NB4 (cell line): ENCODE results near the gene ZNF771.
"Not testable (repeated sequence)": the region's sequence is repeated elsewhere in the genome, so short reads cannot be mapped to it uniquely, and the experiment has no call there.

Source experiments
- DNase-seq: peaks from one replicate; pipeline ENCODE4 v3.0.0; 2010; ENCODE audit warnings: low read depth
- H3K4me3 ChIP-seq: one replicate; pipeline ENCODE4 v1.5.1; 2011; ENCODE audit warnings: mild to moderate bottlenecking, low read depth, low read length, moderate library complexity
- MYC ChIP-seq: IDR thresholded peaks from 2 replicates; pipeline ENCODE4 v1.6.1; 2011; ENCODE audit warnings: low read depth, low read length
- POLR2A ChIP-seq: IDR thresholded peaks from 2 replicates; pipeline ENCODE4 v1.6.1; 2011; ENCODE audit warnings: mild to moderate bottlenecking; ENCODE audit not compliant: insufficient read length; ENCODE audit errors: extremely low read depth
- TF ChIP-seq, protein P1 (sequence below): IDR thresholded peaks from 2 replicates; pipeline ENCODE4 v1.6.1; 2011; ENCODE audit warnings: low read depth, low read length
- TF ChIP-seq, protein P2 (sequence below): IDR thresholded peaks from one replicate; pipeline ENCODE4 v1.5.1; 2012; ENCODE audit warnings: low read depth, low read length

The ZNF771 gene

DNA sequence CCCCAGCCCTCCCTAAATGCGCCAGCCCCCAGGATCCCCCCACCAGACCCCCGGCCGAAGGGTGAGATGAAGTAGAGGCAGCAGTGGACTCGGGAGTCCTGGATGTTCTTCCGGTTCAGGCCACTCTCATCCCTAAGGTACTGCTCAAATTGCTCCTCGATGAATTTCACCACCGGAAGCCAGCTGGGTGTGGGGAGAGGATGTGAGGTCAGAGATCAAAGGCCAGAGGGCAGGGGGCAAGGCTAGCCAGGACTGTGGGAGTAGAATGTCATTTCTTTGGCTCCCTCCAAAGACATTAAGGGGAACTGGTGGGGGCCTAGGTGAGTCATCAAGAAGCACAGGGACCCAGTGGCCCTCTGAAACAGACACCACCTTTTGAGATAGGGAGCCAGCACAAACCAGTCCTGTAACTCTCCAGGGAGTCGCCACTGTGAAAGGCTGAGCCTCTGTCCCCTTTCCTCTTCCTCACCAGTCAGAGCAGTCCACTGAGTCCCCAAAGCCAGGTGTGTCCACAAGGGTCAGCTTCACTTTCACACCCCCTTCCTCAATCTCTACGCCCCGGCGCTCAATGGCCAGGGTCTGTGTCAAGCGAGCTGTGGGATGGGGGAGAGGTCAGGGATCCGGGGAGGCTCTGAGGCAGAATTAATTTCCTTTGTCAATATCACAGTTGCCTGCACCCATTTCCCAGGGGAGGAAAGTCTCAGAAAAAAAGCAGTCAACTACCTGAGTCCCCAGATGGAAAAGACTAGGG lies 25.9 kb upstream of the ZNF771 start:
- TF ChIP-seq, protein P1, sequence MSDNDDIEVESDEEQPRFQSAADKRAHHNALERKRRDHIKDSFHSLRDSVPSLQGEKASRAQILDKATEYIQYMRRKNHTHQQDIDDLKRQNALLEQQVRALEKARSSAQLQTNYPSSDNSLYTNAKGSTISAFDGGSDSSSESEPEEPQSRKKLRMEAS: no peak
- TF ChIP-seq MYC: 0 out of 2 replicates have a peak, but pooled peaks have one; percentile 45
- peak; percentile 77 for DNase-seq
- H3K4me3 ChIP-seq: no peak overlapping the region

DNA sequence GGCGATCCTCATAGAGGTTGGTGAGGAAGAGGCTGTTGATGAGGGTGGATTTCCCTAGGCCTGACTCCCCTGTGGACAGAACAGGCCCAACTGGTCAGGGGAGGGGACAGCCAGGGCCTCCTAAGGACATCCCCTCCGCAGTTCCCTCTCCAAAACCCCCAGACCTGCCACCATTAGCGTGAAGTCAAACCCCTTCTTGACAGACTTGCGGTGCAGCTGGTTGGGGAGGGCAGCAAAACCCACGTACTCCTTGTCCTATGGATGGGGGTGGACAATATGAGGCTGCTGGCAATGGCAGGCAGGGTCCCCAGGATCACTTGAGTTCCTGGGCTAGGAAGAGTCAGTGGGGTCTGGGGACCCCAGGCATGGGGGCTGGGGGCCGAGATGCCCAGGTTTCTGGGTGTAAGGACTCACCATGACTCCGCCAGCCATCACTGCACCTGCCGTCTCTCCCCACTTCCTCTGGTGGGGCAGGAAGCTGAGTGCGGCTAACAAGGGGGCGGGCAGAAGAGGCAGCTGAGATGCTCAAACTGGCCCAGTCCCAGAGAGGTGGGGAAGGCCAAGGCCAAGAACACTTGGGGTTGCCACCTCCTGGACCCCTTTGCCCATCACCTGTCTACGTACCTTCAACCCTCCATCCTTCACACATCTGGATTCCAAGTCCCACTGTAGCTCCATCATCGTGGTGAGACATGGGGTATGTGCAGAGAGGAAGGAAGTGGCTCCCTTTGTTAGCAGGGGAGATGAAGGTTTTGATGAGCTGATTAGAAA lies 25.1 kb upstream of the ZNF771 start, which contains the start of gene SEPTIN1:
SEPTIN1 (minus strand) TSS at position 451 of the 771 bp plus-strand sequence; CDS start at position 432, 19 bp downstream.
- TF ChIP-seq POLR2A: no peak
- TF ChIP-seq, protein P1: no peak
- no peak for TF ChIP-seq MYC
- TF ChIP-seq, protein P2, sequence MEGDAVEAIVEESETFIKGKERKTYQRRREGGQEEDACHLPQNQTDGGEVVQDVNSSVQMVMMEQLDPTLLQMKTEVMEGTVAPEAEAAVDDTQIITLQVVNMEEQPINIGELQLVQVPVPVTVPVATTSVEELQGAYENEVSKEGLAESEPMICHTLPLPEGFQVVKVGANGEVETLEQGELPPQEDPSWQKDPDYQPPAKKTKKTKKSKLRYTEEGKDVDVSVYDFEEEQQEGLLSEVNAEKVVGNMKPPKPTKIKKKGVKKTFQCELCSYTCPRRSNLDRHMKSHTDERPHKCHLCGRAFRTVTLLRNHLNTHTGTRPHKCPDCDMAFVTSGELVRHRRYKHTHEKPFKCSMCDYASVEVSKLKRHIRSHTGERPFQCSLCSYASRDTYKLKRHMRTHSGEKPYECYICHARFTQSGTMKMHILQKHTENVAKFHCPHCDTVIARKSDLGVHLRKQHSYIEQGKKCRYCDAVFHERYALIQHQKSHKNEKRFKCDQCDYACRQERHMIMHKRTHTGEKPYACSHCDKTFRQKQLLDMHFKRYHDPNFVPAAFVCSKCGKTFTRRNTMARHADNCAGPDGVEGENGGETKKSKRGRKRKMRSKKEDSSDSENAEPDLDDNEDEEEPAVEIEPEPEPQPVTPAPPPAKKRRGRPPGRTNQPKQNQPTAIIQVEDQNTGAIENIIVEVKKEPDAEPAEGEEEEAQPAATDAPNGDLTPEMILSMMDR: no peak
- DNase-seq: no peak
- H3K4me3 ChIP-seq: no peak within 1 kb of the TSS

DNA sequence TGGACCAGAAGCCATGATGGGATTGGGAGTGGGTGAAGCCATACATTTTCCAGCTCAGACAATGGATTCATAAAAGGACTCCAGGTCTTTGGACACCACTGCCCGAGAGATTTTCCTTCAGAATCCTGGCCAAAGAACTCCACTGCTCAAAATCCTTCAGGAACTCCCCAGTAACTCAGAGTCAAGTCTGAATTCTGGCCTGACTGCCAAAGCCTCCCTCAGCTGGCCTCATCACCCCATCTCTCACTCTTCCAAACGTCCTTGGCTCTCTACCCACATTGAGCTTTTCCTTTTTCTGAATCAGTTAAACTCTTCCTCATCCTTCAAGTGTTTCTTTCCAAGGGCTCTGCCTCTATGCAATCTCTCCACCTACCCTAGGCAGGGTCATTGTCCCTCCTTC lies 23.9 kb upstream of the ZNF771 start:
- TF ChIP-seq MYC: no peak
- TF ChIP-seq, protein P2: no peak
- no peak for TF ChIP-seq POLR2A
- H3K4me3 ChIP-seq: no peak overlapping the region
- DNase-seq: no peak

DNA sequence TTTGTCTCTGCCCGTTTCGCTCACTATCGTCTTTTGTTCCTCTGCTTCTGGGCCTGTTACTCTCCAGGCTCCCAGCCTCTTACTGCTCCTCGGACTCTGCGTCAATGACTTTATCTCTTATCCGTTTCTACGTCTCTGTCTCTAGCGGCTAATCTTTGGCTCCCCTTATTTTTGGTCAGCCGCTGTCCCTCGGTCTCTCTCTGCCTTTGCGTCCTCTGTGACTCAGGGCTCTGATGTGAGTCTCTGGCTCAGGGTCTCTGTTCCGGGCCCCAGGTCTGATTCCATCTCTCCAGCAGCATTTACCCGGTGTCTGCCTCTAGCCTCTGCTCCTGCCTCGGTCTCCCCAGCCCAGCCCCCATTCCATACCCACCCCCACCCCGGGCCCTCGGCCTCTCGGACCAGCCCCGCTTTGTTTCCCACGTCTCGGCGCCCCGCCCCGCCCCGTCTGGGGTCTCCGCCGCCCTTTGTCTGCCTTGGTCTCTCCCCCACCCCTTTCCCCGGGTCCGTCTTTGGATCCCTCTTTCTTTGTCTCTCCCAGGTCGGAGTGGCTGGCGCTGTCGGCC lies 12.7 kb upstream of the ZNF771 start:
- no peak for DNase-seq
- TF ChIP-seq POLR2A (no peak), MYC (no peak)
- TF ChIP-seq, protein P1: no peak
- peak overlapping the region; percentile 75 for H3K4me3 ChIP-seq

DNA sequence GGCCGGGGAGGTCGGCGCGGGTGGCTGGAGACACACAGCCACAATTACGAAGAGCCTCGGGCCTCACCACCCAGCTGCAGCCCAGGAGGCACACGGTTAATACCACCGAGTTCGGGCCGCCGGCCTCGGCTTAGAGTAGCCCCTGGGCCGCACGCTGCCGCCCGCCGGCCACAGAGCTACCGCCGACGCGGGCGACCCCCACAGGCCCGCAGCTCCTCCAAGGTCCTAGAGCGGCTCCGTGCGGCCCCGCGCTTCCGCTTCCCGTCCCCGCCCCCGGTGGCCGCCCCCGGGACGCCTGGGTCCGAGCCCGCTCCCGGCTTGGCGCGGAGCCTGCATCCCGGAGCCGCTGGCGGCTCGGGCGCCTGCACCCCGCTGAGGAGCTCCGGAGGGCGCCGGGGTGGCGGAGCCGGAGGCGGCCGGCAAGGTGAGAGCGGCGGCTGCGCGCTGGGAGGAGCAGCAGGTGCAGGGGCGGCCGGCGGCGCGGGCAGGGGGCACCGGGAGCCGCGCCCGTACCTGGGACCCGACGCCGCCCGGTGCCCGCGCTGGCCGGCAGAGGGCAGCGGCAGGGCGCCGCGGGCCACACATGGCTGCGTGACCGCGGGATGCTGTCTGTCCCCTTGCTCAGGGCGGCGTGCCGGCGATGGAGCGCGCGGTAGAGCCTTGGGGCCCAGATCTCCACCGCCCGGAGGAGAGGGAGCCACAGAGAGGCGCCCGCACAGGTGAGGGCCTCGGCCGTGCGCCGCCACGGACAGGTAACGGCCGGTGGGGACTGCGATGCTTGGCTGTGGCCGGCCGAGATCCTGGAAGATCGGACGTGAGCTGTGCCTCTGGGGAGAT lies 12.0 kb upstream of the ZNF771 start, which contains the start of gene ZNF48:
ZNF48 (plus strand) TSS at position 266 of the 837 bp plus-strand sequence; CDS start at position 641, 375 bp downstream.
- H3K4me3 ChIP-seq: peak within 1 kb of the TSS; percentile 75
- DNase-seq: peak; percentile 92
- TF ChIP-seq POLR2A: peak; percentile 57
- peak; percentile 69; the same call in 1 of the 2 replicates for TF ChIP-seq MYC
- TF ChIP-seq, protein P2: peak; percentile 15
- TF ChIP-seq, protein P1: peak; percentile 78

DNA sequence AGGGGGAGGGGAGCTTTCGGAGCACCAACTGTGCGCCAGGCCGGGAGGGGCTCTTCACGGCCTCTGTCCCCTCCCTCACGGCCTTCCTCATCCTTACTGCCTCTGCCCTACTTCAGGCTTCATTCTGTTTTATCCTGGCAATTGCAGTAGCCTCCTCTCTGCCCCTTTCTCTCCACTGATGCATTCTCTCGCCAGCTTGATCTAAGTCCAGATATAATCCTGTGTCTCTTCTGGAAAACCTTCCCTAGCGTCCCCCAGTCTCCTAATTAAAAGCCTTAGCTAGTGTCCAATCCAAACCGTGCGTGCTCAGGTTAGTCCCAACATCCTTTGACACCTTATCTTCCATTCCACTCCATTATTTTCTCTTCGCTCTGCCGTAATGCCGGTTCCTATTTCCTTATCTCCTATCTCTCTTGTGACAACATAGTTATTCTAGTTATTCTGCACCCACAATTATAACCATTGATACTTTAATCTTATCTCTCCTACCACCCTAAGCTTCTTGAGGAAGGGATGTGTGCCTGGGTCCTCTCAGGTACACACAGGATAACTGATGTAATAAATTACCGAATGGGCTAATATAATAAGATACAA lies 11.3 kb upstream of the ZNF771 start:
- DNase-seq: peak; percentile 72
- TF ChIP-seq MYC (no peak), POLR2A (no peak)
- TF ChIP-seq, protein P1: no peak
- TF ChIP-seq, protein P2: no peak

DNA sequence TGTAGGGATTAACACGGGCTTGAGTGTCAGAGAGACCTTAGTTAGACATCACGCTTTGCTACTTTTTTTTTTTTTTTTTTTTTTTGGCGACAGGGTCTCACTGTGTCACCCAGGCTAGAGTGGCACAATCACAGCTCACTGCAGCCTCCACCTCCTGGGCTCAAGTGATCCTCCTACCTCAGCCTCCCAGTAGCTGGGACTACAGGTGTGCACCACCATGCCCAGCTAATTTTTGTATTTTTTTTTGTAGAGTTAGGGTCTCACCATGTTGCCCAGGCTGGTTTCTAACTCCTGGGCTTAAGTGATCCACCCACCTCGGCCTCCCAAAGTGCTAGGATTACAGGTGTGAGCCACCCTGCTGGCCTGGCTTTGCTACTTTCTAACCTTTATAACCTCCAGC lies 10.8 kb upstream of the ZNF771 start:
- peak overlapping the region; percentile 75 for H3K4me3 ChIP-seq

More for the DNA sequence above, 11.3 kb upstream of the ZNF771 start:
- H3K4me3 ChIP-seq: peak overlapping the region; percentile 75

More for the DNA sequence above, 10.8 kb upstream of the ZNF771 start:
- not testable (repeated sequence) for DNase-seq
